Measurements from ENCODE around the gene TASL. TPM values are rescaled to one million over a fixed set of nuclear protein-coding genes. Genes with fewer than 3 reads are reported as not detected.
"Not testable (repeated sequence)": the region's sequence is repeated elsewhere in the genome, so short reads cannot be mapped to it uniquely, and the experiment has no call there.

Gene TASL
- total RNA-seq, 1 experiment from 2014 or later = not detected

DNA sequence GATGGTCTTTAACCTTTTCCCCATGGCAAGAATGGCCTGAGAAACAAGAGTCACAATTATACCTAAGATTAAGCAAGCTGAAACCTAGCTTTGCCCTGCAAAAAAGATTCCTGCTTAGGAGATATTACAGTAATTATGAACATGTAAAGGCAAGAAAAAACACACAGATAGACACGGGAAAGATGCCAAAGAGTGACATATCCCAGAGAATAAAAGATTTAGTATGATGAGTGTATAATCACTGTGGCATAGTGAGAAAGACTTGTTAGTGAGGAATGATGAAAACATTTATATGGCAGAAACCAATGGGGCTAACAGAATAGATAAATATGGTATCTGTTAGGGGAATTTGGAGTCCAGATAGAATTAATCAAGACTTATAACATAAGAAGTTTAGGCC is 29.6 kb upstream of the TASL start:
- Histone ChIP-seq H3K79me2 (ENCODE audit: insufficient read depth, low read length) (no peaks in the 10 kb centered on the region), H4K5ac (ENCODE audit: insufficient read length, low read depth, low read length) (no peak overlapping the region), H3K18ac (ENCODE audit: insufficient read length, low read depth, low read length) (no peak overlapping the region), H2AK5ac (ENCODE audit: insufficient read length, low read length) (no peak overlapping the region), H3K4ac (ENCODE audit: low read depth, low read length) (no peak overlapping the region), H2BK5ac (ENCODE audit: insufficient read length, low read length) (no peak overlapping the region), H3K27ac (ENCODE audit: insufficient read length, low read depth, low read length) (no peak overlapping the region), H2BK12ac (ENCODE audit: insufficient read length, low read depth, low read length) (no peak overlapping the region), H2AFZ (ENCODE audit: low read length) (no peak overlapping the region), H3K79me1 (ENCODE audit: insufficient read depth, low read depth, low read length, poor library complexity, severe bottlenecking) (no peaks in the 10 kb centered on the region), H2BK15ac (ENCODE audit: low read depth, low read length) (no peak overlapping the region), H3K9ac (ENCODE audit: extremely low read depth, insufficient read length, low read length) (no peak overlapping the region), H3K4me1 (ENCODE audit: insufficient read depth, low read length) (no peaks in the 10 kb centered on the region), H4K20me1 (ENCODE audit: control insufficient read depth, insufficient read depth, insufficient read length) (no peaks in the 10 kb centered on the region), H3K14ac (ENCODE audit: insufficient read depth, low read length) (no peak overlapping the region), H3K4me2 (ENCODE audit: insufficient read depth, insufficient read length, low read length) (no peak overlapping the region), H4K91ac (ENCODE audit: insufficient read length, low read depth, low read length) (no peak overlapping the region), H2BK120ac (ENCODE audit: low read depth, low read length, poor library complexity, severe bottlenecking) (no peak overlapping the region), H3K56ac (ENCODE audit: insufficient read length, low read depth, low read length) (no peak overlapping the region), H3T11ph (ENCODE audit: low read length) (no peak overlapping the region), H4K8ac (replicated peaks; ENCODE audit: insufficient read length, low read depth, low read length) (no peak overlapping the region), H3K9me3 (ENCODE audit: control insufficient read depth, low read depth, low read length) (no peaks in the 10 kb centered on the region), H2BK20ac (ENCODE audit: low read depth, low read length, poor library complexity, severe bottlenecking) (no peak overlapping the region), H3K23ac (ENCODE audit: insufficient read length, low read depth, low read length) (no peak overlapping the region), H3K23me2 (ENCODE audit: insufficient read length, low read depth, low read length, poor library complexity, severe bottlenecking) (no peaks in the 10 kb centered on the region), H3K27me3 (ENCODE audit: insufficient read depth, low read length) (no peaks in the 10 kb centered on the region; the same call in 1 of the 2 replicates)
- no peak for TF ChIP-seq CTCF (conservative IDR thresholded peaks at IDR 0.05)
- H3K4me1 Mint-ChIP-seq = peaks cover 6 to 7% of the 10 kb centered on the region in 2 experiments
- no peaks in the 10 kb centered on the region; a peak in 1 of 7 replicates for H3K36me3 Mint-ChIP-seq (ENCODE audit: insufficient read depth in 1 of 3, low read depth in 3 of 3)
- no peak for DNase-seq
- peaks cover 6 to 41% of the 10 kb centered on the region in 2 experiments; a peak in 4 of 5 replicates for H3K9me3 Mint-ChIP-seq
- no peak overlapping the region for H3K27ac Mint-ChIP-seq
- WGBS (ENCODE audit: extremely low coverage, insufficient read length, low lambda C conversion rate) = no CpG with 5 or more reads among the region's 1 CpG
- H3K27me3 Mint-ChIP-seq (ENCODE audit: low read depth) = no peaks in the 10 kb centered on the region
- no peak overlapping the region for H3K4me3 Mint-ChIP-seq

DNA sequence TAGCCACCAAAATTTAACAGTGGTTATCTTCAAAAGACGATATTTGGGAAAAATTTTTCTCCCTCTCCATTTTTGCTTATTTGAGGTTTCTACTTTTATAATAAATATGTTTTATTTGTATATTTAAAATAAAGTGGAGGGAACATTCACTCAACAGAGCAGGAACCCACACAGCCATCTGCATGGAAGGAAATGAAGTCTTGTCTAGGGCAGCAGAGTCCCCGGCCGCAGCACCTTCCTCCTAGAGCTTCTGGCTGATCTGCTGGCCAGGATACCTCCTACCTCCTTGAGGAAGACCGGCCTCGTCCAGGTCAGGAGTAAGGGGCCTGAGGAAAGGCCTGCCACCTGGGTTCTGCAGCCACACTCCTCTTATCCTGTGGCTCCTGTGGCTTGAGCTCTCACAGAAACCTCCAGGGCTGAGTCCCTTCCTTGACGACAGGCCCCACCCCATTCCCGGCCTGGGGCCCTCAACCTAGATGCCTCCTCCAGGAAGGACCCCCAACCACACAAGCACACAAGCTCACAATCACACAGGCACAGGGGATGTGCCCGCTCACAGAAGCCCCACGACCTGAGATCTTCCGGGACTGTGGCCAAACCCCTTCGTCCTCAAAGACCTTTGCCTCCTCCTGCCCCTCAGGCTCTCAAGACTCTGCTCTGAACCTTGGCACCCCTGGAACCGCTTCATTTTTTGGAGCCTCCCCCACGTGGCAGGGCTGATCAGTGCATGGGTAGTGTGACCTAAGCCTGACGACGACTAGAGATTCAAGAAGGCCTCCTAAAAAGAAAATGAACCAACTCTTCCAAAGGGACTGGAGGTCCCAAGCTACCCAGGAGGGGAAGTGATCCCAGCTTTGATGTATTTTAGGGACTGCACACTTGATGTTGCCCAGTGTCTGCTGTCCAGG is 23.0 kb upstream of the TASL start:
- H3K23me2 ChIP-seq (ENCODE audit: insufficient read length, low read depth, low read length, poor library complexity, severe bottlenecking); H3K14ac ChIP-seq (ENCODE audit: insufficient read depth, low read length); H2AFZ ChIP-seq (ENCODE audit: low read length); H3K27ac ChIP-seq (ENCODE audit: insufficient read length, low read depth, low read length); H2BK5ac ChIP-seq (ENCODE audit: insufficient read length, low read length); H3K56ac ChIP-seq (ENCODE audit: insufficient read length, low read depth, low read length); H3K23ac ChIP-seq (ENCODE audit: insufficient read length, low read depth, low read length); H3K4me2 ChIP-seq (ENCODE audit: insufficient read depth, insufficient read length, low read length); H3K79me2 ChIP-seq (ENCODE audit: insufficient read depth, low read length); H3K36me3 Mint-ChIP-seq (ENCODE audit: insufficient read depth in 1 of 3, low read depth in 3 of 3); H2BK12ac ChIP-seq (ENCODE audit: insufficient read length, low read depth, low read length); H4K91ac ChIP-seq (ENCODE audit: insufficient read length, low read depth, low read length); H3K4ac ChIP-seq (ENCODE audit: low read depth, low read length); H4K20me1 ChIP-seq (ENCODE audit: control insufficient read depth, insufficient read depth, insufficient read length); H3K27me3 ChIP-seq (ENCODE audit: insufficient read depth, low read length); H3K18ac ChIP-seq (ENCODE audit: insufficient read length, low read depth, low read length); H4K5ac ChIP-seq (ENCODE audit: insufficient read length, low read depth, low read length); DNase-seq; H2BK15ac ChIP-seq (ENCODE audit: low read depth, low read length); H3K4me1 ChIP-seq (ENCODE audit: insufficient read depth, low read length); H3K9ac ChIP-seq (ENCODE audit: extremely low read depth, insufficient read length, low read length); H3K4me1 Mint-ChIP-seq; H3T11ph ChIP-seq (ENCODE audit: low read length); H3K27me3 Mint-ChIP-seq (ENCODE audit: low read depth); H2BK120ac ChIP-seq (ENCODE audit: low read depth, low read length, poor library complexity, severe bottlenecking); H2BK20ac ChIP-seq (ENCODE audit: low read depth, low read length, poor library complexity, severe bottlenecking); H3K4me3 Mint-ChIP-seq; H3K27ac Mint-ChIP-seq; H4K8ac ChIP-seq (replicated peaks; ENCODE audit: insufficient read length, low read depth, low read length); H3K9me3 ChIP-seq (ENCODE audit: control insufficient read depth, low read depth, low read length); H3K79me1 ChIP-seq (ENCODE audit: insufficient read depth, low read depth, low read length, poor library complexity, severe bottlenecking); H2AK5ac ChIP-seq (ENCODE audit: insufficient read length, low read length): not testable (repeated sequence)
- no CpG with 5 or more reads among the region's 15 CpGs for whole genome bisulfite sequencing (ENCODE audit: extremely low coverage, insufficient read length, low lambda C conversion rate)
- H3K9me3 Mint-ChIP-seq = peaks cover 12 to 45% of the 10 kb centered on the region in 2 experiments; a peak in 4 of 5 replicates
